ENCODE measurements around the gene UBR1. TPM values are rescaled to one million over a fixed set of nuclear protein-coding genes. Genes with fewer than 3 reads are reported as not detected.
"Not testable (repeated sequence)": the region's sequence is repeated elsewhere in the genome, so short reads cannot be mapped to it uniquely, and the experiment has no call there.

The UBR1 gene
- total and polyA plus RNA-seq, 10 of the 15 experiments (the other 5 are each of a cell fraction or from before 2014, with no cell fraction given), result 4.5 to 27.5 (median 16.7) TPM

- TF ChIP-seq CBFB (IDR thresholded peaks at IDR 0.05; ENCODE audit: low read depth) (no peak), SMAD1 (IDR thresholded peaks at IDR 0.05; ENCODE audit: low read depth, partially characterized antibody) (no peak), HCFC1 (IDR thresholded peaks at IDR 0.05; ENCODE audit: low read length) (no peak)
- TF ChIP-seq, protein P1, sequence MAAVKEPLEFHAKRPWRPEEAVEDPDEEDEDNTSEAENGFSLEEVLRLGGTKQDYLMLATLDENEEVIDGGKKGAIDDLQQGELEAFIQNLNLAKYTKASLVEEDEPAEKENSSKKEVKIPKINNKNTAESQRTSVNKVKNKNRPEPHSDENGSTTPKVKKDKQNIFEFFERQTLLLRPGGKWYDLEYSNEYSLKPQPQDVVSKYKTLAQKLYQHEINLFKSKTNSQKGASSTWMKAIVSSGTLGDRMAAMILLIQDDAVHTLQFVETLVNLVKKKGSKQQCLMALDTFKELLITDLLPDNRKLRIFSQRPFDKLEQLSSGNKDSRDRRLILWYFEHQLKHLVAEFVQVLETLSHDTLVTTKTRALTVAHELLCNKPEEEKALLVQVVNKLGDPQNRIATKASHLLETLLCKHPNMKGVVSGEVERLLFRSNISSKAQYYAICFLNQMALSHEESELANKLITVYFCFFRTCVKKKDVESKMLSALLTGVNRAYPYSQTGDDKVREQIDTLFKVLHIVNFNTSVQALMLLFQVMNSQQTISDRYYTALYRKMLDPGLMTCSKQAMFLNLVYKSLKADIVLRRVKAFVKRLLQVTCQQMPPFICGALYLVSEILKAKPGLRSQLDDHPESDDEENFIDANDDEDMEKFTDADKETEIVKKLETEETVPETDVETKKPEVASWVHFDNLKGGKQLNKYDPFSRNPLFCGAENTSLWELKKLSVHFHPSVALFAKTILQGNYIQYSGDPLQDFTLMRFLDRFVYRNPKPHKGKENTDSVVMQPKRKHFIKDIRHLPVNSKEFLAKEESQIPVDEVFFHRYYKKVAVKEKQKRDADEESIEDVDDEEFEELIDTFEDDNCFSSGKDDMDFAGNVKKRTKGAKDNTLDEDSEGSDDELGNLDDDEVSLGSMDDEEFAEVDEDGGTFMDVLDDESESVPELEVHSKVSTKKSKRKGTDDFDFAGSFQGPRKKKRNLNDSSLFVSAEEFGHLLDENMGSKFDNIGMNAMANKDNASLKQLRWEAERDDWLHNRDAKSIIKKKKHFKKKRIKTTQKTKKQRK (IDR thresholded peaks at IDR 0.05; ENCODE audit: low read depth, low read length), result no peak
Measured at GRCh38 chr15:43128980-43129335, 23.1 kb upstream of the UBR1 start (continued).

GRCh38 chr15:43128174-43128979 lies 22.5 kb upstream of the UBR1 start:
- intact Hi-C loops (cut with micrococcal nuclease; ENCODE audit: unreplicated experiment); in situ Hi-C loops (cut with MboI); H3K4me1 ChIP-seq (ENCODE audit: control insufficient read depth, insufficient read depth, low read length); H3K4me2 ChIP-seq (ENCODE audit: control insufficient read depth, insufficient read depth); CTCF ChIA-PET; H3K79me2 ChIP-seq (ENCODE audit: control insufficient read depth, insufficient read depth, low read length); DNase-seq (ENCODE audit: low read depth, low spot score); H3K27ac ChIP-seq (ENCODE audit: control insufficient read depth, insufficient read depth); FAIRE-seq; H3K9me3 ChIP-seq (replicated peaks; ENCODE audit: control insufficient read depth, insufficient read depth, low read length); H4K20me1 ChIP-seq (ENCODE audit: control insufficient read depth, insufficient read depth); H3K27me3 ChIP-seq (replicated peaks in 1 of 2; ENCODE audit: control insufficient read depth in 2 of 2, insufficient read depth in 2 of 2, low read length in 1 of 2); H2AFZ ChIP-seq (ENCODE audit: control insufficient read depth, low read depth, low read length); BruUV-seq (replicated peaks); RAD21 ChIA-PET (ENCODE audit: unreplicated experiment); H3K36me3 ChIP-seq (ENCODE audit: control insufficient read depth in 2 of 2, insufficient read depth in 2 of 2, low read length in 1 of 2); H3K4me3 ChIP-seq; H3K9ac ChIP-seq (ENCODE audit: control insufficient read depth, insufficient read depth, low read length); SMC1A ChIA-PET (ENCODE audit: uncharacterized antibody, unreplicated experiment); POLR2A ChIA-PET; ATAC-seq: not testable (repeated sequence)
- whole genome bisulfite sequencing (ENCODE audit: insufficient coverage, insufficient replicate concordance, low lambda C conversion rate, missing lambda C conversion rate), result 78% methylated on average over 10 of the region's 10 CpGs

All from GM12878 (cell line).